Keratinocyte (primary cell): Measurements from ENCODE around the gene ROR1.

Source experiments
- EZH2 ChIP-seq: IDR thresholded peaks from one replicate; pipeline ENCODE4 v1.6.1; 2012; ENCODE audit warnings: inconsistent platforms, mild to moderate bottlenecking, low read length, moderate library complexity
- TF ChIP-seq, protein P1 (sequence below), 3 experiments: IDR thresholded peaks in 1 of 3; conservative IDR thresholded peaks in 1 of 3; optimal IDR thresholded peaks in 1 of 3; 2 replicates in 2 of 3; 3 replicates in 1 of 3; pipeline versions ENCODE3 to v1.5.1; 2011; ENCODE audit warnings: low read length in 3 of 3, mild to moderate bottlenecking in 3 of 3, moderate library complexity in 2 of 3, control low read depth in 1 of 3, inconsistent platforms in 1 of 3; ENCODE audit not compliant: insufficient read depth in 2 of 3; ENCODE audit errors: extremely low read depth in 1 of 3

DNA sequence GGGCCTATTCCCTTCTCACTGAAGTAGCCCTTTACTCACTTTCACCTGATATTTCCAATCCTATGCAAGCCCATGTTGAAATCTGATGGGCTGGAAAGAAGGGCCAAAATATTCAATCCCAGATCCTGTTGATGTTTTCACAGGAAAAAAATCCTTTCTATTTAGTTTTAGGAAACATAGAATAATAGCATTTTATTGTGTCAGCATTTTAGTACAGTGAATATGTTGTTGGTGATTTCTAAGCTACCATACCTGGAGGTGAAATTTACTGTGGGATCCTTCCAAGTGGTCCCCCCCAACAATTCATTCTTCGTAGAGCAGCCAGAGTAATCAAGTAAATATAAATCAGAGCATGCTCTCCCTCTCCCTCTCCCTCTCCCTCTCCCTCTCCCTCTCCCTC lies 426.2 kb downstream of the ROR1 start:
- TF ChIP-seq, protein P1, sequence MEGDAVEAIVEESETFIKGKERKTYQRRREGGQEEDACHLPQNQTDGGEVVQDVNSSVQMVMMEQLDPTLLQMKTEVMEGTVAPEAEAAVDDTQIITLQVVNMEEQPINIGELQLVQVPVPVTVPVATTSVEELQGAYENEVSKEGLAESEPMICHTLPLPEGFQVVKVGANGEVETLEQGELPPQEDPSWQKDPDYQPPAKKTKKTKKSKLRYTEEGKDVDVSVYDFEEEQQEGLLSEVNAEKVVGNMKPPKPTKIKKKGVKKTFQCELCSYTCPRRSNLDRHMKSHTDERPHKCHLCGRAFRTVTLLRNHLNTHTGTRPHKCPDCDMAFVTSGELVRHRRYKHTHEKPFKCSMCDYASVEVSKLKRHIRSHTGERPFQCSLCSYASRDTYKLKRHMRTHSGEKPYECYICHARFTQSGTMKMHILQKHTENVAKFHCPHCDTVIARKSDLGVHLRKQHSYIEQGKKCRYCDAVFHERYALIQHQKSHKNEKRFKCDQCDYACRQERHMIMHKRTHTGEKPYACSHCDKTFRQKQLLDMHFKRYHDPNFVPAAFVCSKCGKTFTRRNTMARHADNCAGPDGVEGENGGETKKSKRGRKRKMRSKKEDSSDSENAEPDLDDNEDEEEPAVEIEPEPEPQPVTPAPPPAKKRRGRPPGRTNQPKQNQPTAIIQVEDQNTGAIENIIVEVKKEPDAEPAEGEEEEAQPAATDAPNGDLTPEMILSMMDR (optimal IDR thresholded peaks at IDR 0.05 in 1 of 3, IDR thresholded peaks at IDR 0.05 in 1 of 3, conservative IDR thresholded peaks at IDR 0.05 in 1 of 3; ENCODE audit: extremely low read depth in 1 of 3, insufficient read depth in 2 of 3, low read length in 3 of 3): no peak
- TF ChIP-seq EZH2: no peak
